Right lung (tissue), 5 donors: ENCODE data around the gene C14orf119. TPM values are rescaled to one million over a fixed set of nuclear protein-coding genes. Genes with fewer than 3 reads are reported as not detected.

ENCODE experiments used
- DNase-seq, 2 donors: peaks; one replicate each; pipeline ENCODE4 v3.0.0-alpha.2; 2013
- polyA plus RNA-seq, 5 donors: library from polyadenylated mRNA; unstranded; fragments of 120-200 nt; gene quantifications; one replicate each; pipeline versions ENCODE4 v1.2.1 to v1.2.3, GENCODE V29; 2013; ENCODE audit warnings: inconsistent platforms in 1 of 5, low replicate concordance in 1 of 5; ENCODE audit not compliant: insufficient read length in 5 of 5, insufficient read depth in 1 of 5

C14orf119 gene
- polyA plus RNA-seq, 5 donors = 57.4 to 70.3 (median 64.5) TPM

GRCh38 chr14:23125011-23125410 lies 29.7 kb downstream of the C14orf119 start:
- DNase-seq = no peak

DNA sequence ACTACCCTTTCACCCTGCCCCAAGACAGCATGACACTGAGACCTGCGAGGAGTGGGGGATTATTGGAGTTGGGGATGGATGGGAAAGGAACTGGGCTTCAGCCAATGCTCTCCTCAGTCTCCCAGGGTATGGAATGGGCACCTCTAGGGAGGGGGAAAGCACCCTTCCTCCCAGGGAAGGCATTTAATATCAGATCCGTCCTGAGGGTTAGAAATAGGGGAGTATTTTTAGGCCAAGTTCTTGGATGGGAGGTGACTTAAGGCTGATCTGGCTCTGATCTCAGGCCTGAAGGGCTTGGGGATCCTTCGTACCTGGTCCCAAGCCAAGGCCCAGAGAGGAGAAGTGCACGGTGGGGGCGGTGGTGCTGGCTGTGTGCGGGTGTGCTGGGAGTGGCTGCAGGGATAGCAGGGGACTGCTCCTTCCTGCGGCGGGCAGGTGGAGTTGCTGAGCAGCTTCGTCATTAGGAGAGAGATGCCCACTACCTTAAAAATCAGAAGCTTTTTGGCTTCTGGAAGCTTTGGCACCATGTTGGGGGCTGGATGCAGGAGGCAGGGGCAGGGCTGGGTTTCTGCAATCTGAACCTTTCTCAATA lies 30.7 kb downstream of the C14orf119 start:
- DNase-seq = no peak

- no peak for DNase-seq
Measured at GRCh38 chr14:23126548-23127278, 31.4 kb downstream of the C14orf119 start.

DNA sequence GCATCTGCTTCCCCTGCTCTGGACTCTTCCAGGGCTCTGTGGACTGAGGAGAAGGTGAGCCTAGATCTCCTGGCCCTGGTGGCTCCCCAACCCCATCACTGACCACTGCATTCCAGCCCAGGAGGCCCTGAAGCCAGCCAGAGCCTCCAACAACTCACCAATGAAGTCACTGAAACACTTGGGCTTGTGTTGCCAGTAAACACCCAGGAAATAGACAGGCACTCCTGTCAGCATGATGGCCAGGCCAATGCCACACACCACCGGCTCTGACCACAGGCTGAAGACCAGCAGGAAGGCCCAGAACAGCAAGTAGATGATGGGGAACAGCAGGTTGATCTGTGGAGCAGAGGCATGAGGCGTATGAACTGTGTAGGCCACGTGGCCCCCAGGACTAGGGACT lies 32.6 kb downstream of the C14orf119 start:
- DNase-seq = no peak

DNA sequence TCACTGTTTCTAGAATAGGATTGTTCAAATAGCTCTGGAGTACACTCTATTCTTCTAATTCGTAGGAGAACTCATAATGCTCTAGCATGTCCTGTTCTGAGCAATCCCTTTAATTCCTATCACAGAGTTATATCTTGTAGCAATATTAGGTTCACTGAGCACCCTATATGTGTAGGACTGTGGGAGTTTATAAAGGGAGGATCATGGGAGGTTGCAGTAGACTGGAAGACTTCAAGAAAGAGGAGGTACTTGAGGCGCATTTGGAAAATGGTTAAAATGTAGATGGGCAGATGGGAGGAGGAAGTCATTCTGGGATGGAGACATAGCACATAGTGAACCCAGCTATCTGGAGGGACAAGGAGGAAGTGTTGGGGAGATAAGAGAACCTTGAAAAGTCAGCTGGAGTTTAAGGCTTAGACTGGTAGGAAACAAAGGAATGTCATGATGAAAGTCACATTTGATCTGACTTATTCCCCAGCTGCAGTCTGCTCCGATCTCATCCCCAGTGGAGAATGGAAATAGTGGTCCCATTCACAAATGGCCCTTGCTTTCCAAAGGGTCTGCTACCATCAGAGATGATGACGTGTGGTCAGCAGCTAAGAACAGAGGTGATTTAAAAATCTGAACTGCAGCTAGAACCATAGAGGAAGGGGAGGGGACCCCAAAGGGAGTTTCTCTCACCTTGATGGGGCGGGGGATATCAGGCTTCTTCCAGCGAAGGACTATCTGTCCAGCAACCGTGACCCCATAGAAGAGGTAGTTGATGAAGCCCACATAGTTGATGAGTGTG lies 33.9 kb downstream of the C14orf119 start:
- no peak for DNase-seq

GRCh38 chr14:23129759-23130316 lies 34.5 kb downstream of the C14orf119 start:
- DNase-seq = no peak

GRCh38 chr14:23130871-23131270 lies 35.6 kb downstream of the C14orf119 start:
- no peak for DNase-seq

GRCh38 chr14:23131482-23131881 lies 36.2 kb downstream of the C14orf119 start:
- DNase-seq = no peak

DNA sequence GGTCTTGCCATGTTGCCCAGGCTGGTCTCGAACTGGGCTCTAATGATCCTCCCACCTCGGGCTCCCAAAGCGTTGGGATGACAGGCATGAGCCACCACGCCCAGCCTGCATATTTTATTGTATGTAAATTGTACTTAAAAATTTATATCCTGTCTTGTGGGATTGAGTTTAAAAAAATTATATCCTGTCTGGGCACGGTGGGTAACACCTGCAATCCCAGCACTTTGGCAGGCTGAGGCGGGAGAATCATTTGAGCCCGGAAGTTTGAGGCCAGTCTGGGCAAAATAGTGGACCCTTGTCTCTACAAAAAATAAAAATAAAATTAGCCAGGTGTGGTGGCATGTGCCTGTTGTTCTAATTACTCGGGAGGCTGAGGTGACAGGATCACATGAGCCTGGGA lies 37.7 kb downstream of the C14orf119 start:
- DNase-seq = no peak

DNA sequence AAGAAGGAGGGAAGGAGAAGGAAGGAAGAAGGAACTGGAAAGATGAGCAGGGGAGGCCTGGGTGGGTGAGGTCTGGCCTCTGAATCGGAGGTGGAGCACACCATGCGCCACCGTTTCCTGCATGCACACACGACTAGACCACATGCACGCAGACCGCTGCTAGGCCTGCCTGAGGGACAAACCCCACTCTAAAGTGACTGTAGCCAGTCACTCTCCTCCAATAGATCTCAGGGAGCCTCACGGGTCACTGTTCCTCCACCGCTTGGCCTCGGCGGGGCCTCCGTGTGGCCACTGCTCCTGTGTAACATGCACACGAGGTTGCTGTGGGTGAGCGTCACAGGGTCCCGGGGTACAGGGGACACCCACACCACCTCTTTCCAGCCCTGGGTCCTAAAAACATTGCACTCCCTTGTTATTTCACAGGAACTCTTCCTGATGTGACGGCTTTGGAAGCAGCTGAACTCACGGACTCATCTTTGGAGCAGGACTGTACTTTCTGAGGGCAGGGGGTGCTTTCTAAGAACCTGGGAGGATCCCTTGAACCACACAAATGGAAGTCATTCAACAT lies 41.3 kb downstream of the C14orf119 start:
- no peak for DNase-seq

DNA sequence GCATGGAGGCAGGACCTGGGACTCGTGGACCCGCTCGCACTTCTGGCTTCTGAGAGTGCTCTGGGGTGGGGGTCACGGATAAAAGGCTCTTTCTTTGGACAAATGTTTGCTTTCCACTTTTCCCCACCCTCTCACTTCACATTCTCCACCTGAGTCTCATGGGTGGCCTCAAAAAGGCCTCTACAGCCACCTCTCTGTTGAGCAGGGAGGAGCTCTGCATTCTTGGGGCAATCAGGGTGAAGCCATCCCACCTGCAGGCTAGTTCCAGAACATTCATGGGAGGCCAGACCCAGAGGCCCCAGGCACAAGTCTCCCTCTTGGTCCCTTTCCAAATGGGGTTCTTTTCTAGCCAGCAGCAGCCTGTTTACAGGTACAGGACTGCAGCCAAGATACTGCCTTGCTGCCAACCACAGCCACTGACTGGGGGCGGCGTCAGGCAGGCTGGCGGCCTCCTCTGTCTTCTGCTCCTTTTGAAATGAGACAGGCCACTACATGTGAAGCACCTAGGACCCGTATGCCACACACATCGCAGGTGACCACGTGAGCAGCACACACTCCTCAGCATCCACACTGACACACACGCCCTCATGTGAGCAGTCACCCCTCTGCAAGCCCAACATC lies 42.0 kb downstream of the C14orf119 start:
- no peak for DNase-seq

DNA sequence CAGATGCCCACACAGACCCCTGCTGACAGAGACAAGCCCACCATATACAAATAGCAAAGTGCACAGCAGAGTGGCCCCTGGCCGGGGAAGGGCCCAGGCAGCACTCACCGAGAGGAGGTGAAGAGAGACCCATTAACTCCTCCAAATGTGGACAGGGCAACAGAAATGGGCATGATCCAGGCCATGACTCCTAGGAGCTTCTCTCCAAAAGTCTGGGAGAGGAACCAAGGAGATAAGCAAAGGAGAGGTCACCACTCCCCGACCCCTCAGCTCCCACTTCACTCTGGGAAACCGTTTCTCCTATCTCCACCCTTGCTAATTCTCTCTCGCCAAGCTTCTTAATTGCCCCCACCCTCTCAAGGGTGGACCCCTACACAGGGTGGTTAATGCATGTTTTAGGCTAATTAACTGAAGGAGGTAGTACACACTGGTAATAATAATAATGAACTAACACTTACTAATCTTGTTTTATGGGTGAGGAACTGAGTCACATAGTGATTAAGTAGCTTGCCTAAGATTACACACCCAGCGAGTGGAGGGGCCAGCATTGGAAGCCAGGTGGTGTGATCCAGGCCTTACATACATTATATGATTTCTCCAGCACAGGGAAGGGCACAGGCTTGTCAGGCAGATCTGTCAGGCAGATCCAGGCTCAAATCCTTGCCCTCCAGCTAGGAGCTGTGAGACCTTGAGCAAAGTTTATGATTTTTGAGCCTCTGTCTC lies 42.7 kb downstream of the C14orf119 start:
- no peak for DNase-seq

DNA sequence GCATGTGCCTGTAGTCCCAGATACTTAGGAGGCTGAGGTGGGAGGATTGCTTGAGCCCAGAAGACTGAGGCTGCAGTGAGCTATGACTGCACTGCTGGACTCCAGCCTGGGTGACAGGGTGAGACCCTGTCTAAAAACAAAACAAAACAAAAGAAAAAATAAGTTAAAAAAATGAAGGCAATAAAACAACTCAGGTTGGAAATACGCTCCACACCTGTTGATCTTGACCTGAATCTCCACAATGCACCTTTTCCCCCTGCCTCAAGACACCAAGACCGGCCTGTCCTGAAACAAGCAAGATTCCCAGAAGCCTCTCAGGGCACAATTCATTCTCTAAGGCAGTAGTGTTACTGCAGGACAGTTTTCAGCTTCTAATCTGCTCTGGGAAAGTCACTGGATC lies 44.6 kb downstream of the C14orf119 start:
- DNase-seq = no peak

DNA sequence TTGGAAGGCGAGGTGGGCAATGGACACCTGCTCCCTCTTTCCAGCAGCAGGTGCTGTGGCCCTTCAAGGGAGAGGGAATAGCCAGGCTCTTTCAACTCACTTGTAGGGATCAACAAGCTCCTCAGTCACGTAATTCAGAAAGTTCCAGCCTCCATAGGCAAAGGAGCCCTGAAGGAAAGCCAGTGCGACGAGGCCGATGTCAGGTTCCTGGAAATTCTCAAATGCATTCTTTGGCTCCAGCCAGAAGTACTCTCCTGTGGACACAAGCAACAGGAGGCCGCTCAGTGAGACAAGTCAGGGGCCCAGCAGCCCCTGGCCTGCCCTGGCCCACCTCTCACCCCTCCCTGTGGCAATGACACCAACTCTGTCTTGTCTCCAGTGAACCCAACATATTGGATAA lies 45.1 kb downstream of the C14orf119 start:
- DNase-seq = no peak

- no peak for DNase-seq
Measured at GRCh38 chr14:23141706-23142444, 46.6 kb downstream of the C14orf119 start.

GRCh38 chr14:23142826-23143225 lies 47.5 kb downstream of the C14orf119 start:
- no peak for DNase-seq

GRCh38 chr14:23143911-23144310 lies 48.6 kb downstream of the C14orf119 start:
- DNase-seq = no peak

DNA sequence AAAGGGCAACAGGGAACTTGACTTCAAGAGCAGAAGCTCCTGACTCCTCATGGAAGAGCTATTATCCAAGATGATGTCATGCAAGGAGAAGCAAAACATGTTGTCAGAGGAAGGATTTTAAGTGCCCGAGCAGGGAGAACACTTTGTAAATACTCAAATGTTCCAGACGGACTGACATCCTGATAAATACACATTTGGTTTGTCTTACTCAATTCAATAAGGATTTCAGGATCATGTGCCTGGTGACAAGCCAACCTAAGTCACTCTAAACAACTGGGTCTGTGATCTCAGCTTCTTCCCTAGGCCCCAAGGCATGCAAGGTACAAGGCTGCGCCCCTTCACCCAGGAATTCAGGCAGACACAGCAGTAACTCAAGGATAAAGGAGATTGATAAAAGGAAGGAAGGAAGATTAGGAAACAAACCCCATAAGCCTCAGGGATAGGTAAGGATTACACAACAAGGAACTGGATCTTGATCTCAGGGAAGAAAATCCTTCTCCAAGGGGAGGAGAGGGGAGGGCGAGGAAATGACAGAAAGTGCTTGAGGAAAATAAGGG lies 50.6 kb downstream of the C14orf119 start:
- no peak for DNase-seq

GRCh38 chr14:23146351-23146910 lies 51.1 kb downstream of the C14orf119 start:
- DNase-seq = no peak

DNA sequence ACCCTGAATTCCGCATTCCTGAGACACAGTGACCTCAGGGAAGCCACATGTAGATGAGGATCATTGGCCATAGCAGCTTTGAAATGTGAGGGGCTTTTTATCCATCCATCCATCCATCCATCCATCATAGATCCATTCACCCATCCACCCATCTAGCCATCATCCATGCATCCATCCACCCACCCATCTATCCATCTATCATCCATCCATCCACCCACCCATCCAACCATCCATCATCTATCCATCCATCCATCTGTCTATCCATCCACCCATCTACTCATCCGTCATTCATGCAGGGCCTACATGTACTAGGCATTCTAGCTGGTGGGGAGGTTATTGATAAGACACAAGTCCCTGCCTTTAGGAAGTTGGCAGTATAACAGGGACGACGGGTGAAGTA lies 51.7 kb downstream of the C14orf119 start:
- DNase-seq = no peak
